SU-DHL-6 (cell line): ENCODE data around the gene PAK1IP1.

Experiments
- EZH2phosphoT487 ChIP-seq: fragments of 200-600 bp; sonication (generic), shearing (Covaris generic); conservative IDR thresholded peaks from 2 replicates; pipeline ENCODE4 v1.6.1; 2018; ENCODE audit warnings: mild to moderate bottlenecking, antibody characterized with exemption, low read length, moderate library complexity, mixed read lengths
- TF ChIP-seq, protein P1 (sequence below): fragments of 200-600 bp; sonication (generic); IDR thresholded peaks from one replicate; pipeline ENCODE4 v1.5.1; 2017; ENCODE audit warnings: antibody characterized with exemption, mild to moderate bottlenecking, low read length, moderate library complexity; ENCODE audit not compliant: insufficient read depth, poor library complexity, severe bottlenecking

DNA sequence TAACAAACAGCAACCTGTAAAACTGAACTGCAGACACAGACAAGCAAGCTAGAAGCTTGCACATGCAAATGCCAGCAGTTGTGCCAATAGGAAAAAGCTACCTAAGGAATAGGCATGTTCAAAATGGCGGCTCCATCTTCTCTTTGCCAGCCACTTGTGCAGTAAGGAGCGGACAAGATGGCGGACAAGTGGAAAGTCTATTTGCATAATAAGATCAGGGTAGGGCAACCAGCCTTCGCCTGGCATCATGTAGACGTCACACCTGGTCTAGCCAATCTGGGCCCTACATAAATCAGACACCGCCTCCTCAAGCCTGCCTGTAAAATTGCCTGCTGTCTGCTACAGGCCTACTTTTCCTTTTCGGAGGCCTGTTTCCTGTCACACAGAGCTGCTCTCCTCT lies 18.4 kb upstream of the PAK1IP1 start:
- TF ChIP-seq, protein P1, sequence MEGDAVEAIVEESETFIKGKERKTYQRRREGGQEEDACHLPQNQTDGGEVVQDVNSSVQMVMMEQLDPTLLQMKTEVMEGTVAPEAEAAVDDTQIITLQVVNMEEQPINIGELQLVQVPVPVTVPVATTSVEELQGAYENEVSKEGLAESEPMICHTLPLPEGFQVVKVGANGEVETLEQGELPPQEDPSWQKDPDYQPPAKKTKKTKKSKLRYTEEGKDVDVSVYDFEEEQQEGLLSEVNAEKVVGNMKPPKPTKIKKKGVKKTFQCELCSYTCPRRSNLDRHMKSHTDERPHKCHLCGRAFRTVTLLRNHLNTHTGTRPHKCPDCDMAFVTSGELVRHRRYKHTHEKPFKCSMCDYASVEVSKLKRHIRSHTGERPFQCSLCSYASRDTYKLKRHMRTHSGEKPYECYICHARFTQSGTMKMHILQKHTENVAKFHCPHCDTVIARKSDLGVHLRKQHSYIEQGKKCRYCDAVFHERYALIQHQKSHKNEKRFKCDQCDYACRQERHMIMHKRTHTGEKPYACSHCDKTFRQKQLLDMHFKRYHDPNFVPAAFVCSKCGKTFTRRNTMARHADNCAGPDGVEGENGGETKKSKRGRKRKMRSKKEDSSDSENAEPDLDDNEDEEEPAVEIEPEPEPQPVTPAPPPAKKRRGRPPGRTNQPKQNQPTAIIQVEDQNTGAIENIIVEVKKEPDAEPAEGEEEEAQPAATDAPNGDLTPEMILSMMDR = no peak
- TF ChIP-seq EZH2phosphoT487 = no peak
